K562 (cell line): ENCODE measurements around the gene RSRC1. TPM values are rescaled to one million over a fixed set of nuclear protein-coding genes. Genes with fewer than 3 reads are reported as not detected.

Experiments used
- ARHGAP35 ChIP-seq: fragments of 450-650 bp; IDR thresholded peaks from 2 replicates; pipeline ENCODE4 v1.6.1; 2018; ENCODE audit not compliant: partially characterized antibody
- ATF3 ChIP-seq, 2 experiments: fragments of 450-650 bp in 1 of 2; sonication (generic) in 1 of 2; formaldehyde crosslinking in 1 of 2; IDR thresholded peaks in 1 of 2; conservative IDR thresholded peaks in 1 of 2; 2 replicates each; pipeline versions ENCODE4 v1.6.1 to v1.8.1; 2016 to 2023; ENCODE audit warnings: mild to moderate bottlenecking in 2 of 2, moderate library complexity in 2 of 2, inconsistent platforms in 1 of 2, missing genetic modification reagents in 1 of 2
- ETV5 ChIP-seq: sonication (generic); formaldehyde crosslinking; IDR thresholded peaks from 2 replicates; pipeline ENCODE4 v1.4.0; 2020; ENCODE audit warnings: low read depth, mild to moderate bottlenecking, missing genetic modification reagents
- GTF2F1 ChIP-seq: IDR thresholded peaks from 2 replicates; pipeline ENCODE4 v1.6.1; 2011; ENCODE audit warnings: low read depth, low read length, improper control_type of control experiment
- MAX ChIP-seq: sonication (generic); formaldehyde crosslinking; IDR thresholded peaks from 2 replicates; pipeline ENCODE4 v1.9.0; 2022; ENCODE audit warnings: mild to moderate bottlenecking, missing genetic modification reagents
- NFIC ChIP-seq: fragments of 450-650 bp; IDR thresholded peaks from 2 replicates; pipeline ENCODE4 v1.6.1; 2017; ENCODE audit warnings: mild to moderate bottlenecking, inconsistent platforms
- POLR3G ChIP-seq: IDR thresholded peaks from 2 replicates; pipeline ENCODE4 v1.6.1; 2011; ENCODE audit not compliant: insufficient read length, insufficient replicate concordance; ENCODE audit errors: extremely low read depth
- RBM17 ChIP-seq: fragments of 200-400 bp; formaldehyde crosslinking; IDR thresholded peaks from 2 replicates; pipeline ENCODE4 v1.6.1; 2017; ENCODE audit warnings: low read depth, mild to moderate bottlenecking, low read length, borderline replicate concordance
- SP1 ChIP-seq: sonication (generic); formaldehyde crosslinking; IDR thresholded peaks from 2 replicates; pipeline ENCODE4 v1.8.1; 2022; ENCODE audit warnings: mild to moderate bottlenecking, missing genetic modification reagents
- ZNF507 ChIP-seq: conservative IDR thresholded peaks from 2 replicates; pipeline ENCODE4 v1.6.1; 2017; ENCODE audit warnings: missing genetic modification characterization, missing compliant biosample characterization
- ZNF699 ChIP-seq: fragments of 250-450 bp; sonication (Bioruptor Pico); IDR thresholded peaks from 2 replicates; pipeline ENCODE4 v1.8.0; 2021; ENCODE audit warnings: mild to moderate bottlenecking, moderate library complexity; ENCODE audit not compliant: insufficient replicate concordance
- polyA plus RNA-seq, 8 experiments: library from polyadenylated mRNA; depleted of rRNA in 4 of 8; stranded (reverse) in 5 of 8; unstranded in 3 of 8; fragments of >200 nt; fragmentation: Nextera tagmentation in 2 of 8; fragmentation: Illumina TruSeq in 1 of 8; extraction: Ambion mirVana in 2 of 8; extraction: Trizol in 1 of 8; gene quantifications; 2 replicates each; pipeline versions ENCODE4 v1.2.1 to v1.2.3, GENCODE V29; 2011 to 2014; ENCODE audit warnings: inconsistent platforms in 1 of 8, missing spikeins in 1 of 8
- total RNA-seq, 7 experiments: library from RNA; depleted of rRNA in 6 of 7; stranded (reverse); fragments of >200 nt in 6 of 7; fragmentation: Illumina TruSeq in 2 of 7; extraction: Trizol in 2 of 7; gene quantifications; 2 replicates each; pipeline versions ENCODE4 v1.2.1 to v1.2.3, GENCODE V29; 2011 to 2021; ENCODE audit warnings: low replicate concordance in 1 of 7
- TF ChIP-seq, protein P1 (sequence below): fragments of 250-450 bp; sonication (Bioruptor Pico); IDR thresholded peaks from 2 replicates; pipeline ENCODE4 v1.9.0; 2021; ENCODE audit warnings: mild to moderate bottlenecking
- TF ChIP-seq, protein P2 (sequence below), 2 experiments: fragments of 450-650 bp; formaldehyde crosslinking in 1 of 2; IDR thresholded peaks; 2 replicates each; pipeline versions ENCODE4 v1.4.0 to v1.6.1; 2014 to 2020; ENCODE audit warnings: mild to moderate bottlenecking in 2 of 2, borderline replicate concordance in 1 of 2, low read depth in 1 of 2

RSRC1 gene
- total and polyA plus RNA-seq, 9 of the 15 experiments (the other 6 are each of a cell fraction or from before 2014, with no cell fraction given) = 19.3 to 128 (median 75.5) TPM

DNA sequence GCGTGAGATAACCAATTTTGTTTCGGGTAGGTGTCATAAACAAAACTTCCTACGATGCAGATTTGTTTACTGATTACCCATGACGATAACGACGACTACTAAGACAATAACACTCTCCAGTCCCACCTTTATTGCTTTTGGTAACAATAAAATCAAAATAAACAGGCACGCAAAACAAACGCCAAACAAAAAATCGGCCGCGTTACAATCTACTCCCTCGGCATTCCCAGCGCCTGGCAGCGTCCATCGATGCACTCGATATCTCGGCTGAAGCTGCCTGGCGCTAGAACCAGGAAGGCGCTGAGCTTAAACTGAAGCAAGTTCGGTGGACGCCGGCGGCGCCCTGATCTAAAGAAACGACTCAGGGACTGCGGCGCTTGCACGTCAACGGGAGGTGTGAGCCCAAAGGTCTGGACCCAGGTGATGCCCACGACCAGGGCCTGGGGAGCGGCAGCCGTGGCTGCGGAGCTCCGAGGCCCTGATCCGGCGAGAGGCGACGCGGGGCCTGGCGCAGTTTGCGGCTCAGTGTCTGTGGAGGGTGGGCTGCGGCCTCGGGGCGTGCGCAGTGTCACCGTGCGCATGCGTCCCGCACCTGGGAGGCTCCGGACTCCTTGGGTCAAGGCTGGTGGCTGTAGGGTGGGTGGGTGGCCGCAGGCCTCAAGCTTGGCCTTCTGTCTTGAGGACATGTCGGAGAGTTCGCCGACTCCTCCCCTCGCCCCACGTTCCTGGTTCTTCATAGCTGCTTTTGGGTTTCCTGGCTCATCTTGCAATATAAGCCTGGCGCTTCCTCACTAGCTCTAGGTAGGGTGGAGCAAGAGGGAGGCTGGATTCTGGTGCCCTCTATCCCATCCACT, at the start of gene RSRC1 (continued):
- TF ChIP-seq ATF3 (IDR thresholded peaks at IDR 0.05) (0 out of 2 replicates have a peak, but pooled peaks have one; percentile 29), ATF3 (CRISPR knock-in tag; conservative IDR thresholded peaks at IDR 0.05) (no peak), NFIC (peak; percentile 38; the same call in 1 of the 2 replicates), ZNF507 (no peak), ARHGAP35 (no peak), RBM17 (no peak), SP1 (CRISPR knock-in tag) (peak; percentile 91), ETV5 (0 out of 2 replicates have a peak, but pooled peaks have one; percentile 17), MAX (CRISPR knock-in tag) (peak; percentile 82), GTF2F1 (peak; percentile 50; the same call in 1 of the 2 replicates), POLR3G (no peak), ZNF699 (CRISPR knock-in tag) (no peak)
- TF ChIP-seq, protein P1, sequence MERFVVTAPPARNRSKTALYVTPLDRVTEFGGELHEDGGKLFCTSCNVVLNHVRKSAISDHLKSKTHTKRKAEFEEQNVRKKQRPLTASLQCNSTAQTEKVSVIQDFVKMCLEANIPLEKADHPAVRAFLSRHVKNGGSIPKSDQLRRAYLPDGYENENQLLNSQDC (CRISPR knock-in tag) = no peak
- TF ChIP-seq, protein P2, sequence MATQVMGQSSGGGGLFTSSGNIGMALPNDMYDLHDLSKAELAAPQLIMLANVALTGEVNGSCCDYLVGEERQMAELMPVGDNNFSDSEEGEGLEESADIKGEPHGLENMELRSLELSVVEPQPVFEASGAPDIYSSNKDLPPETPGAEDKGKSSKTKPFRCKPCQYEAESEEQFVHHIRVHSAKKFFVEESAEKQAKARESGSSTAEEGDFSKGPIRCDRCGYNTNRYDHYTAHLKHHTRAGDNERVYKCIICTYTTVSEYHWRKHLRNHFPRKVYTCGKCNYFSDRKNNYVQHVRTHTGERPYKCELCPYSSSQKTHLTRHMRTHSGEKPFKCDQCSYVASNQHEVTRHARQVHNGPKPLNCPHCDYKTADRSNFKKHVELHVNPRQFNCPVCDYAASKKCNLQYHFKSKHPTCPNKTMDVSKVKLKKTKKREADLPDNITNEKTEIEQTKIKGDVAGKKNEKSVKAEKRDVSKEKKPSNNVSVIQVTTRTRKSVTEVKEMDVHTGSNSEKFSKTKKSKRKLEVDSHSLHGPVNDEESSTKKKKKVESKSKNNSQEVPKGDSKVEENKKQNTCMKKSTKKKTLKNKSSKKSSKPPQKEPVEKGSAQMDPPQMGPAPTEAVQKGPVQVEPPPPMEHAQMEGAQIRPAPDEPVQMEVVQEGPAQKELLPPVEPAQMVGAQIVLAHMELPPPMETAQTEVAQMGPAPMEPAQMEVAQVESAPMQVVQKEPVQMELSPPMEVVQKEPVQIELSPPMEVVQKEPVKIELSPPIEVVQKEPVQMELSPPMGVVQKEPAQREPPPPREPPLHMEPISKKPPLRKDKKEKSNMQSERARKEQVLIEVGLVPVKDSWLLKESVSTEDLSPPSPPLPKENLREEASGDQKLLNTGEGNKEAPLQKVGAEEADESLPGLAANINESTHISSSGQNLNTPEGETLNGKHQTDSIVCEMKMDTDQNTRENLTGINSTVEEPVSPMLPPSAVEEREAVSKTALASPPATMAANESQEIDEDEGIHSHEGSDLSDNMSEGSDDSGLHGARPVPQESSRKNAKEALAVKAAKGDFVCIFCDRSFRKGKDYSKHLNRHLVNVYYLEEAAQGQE (IDR thresholded peaks at IDR 0.05; ENCODE audit: borderline replicate concordance) = peak; percentile 98
- TF ChIP-seq, protein P2 (CRISPR knock-in tag; IDR thresholded peaks at IDR 0.05; ENCODE audit: low read depth) = no peak
